Natural killer cell (primary cell): ENCODE data around the gene PCDH9. TPM values are rescaled to one million over a fixed set of nuclear protein-coding genes. Genes with fewer than 3 reads are reported as not detected.

Experiments
- ATAC-seq, 3 donors: fragments of 150-1000 bp in 2 of 3; fragments of 200-7000 bp in 1 of 3; cut with Tn5 transposase; 1 replicate in 1 of 3; 2 replicates in 2 of 3; pipeline ENCODE4 v1.10.0; 2021; ENCODE audit warnings: mild to moderate bottlenecking in 2 of 3, moderate library complexity in 2 of 3
- DNase-seq, 2 donors: peaks; one replicate each; pipeline versions ENCODE4 v3.0.0 to v3.0.0-alpha.2; 2013 to 2021; ENCODE audit warnings: mixed read lengths in 1 of 2
- H3K27ac ChIP-seq: one replicate; pipeline ENCODE4 v1.5.1; 2013; ENCODE audit warnings: mild to moderate bottlenecking, low read length
- H3K27me3 ChIP-seq: one replicate; pipeline ENCODE4 v1.6.1; 2013; ENCODE audit warnings: low read length; ENCODE audit not compliant: control insufficient read depth, insufficient read depth
- H3K36me3 ChIP-seq: one replicate; pipeline ENCODE4 v1.6.1; 2013; ENCODE audit warnings: low read length; ENCODE audit not compliant: control insufficient read depth, insufficient read depth
- H3K4me1 ChIP-seq: one replicate; pipeline ENCODE4 v1.6.1; 2013; ENCODE audit warnings: low read length; ENCODE audit not compliant: control insufficient read depth, insufficient read depth
- H3K4me3 ChIP-seq: one replicate; pipeline ENCODE4 v1.5.1; 2013; ENCODE audit warnings: low read length
- H3K9me3 ChIP-seq: one replicate; pipeline ENCODE4 v1.6.1; 2013; ENCODE audit warnings: low read length; ENCODE audit not compliant: control insufficient read depth, insufficient read depth
- H3K27ac Mint-ChIP-seq, 2 donors: one replicate each; pipeline ENCODE4 v1.8.0; 2022; ENCODE audit warnings: mild to moderate bottlenecking in 2 of 2, mixed read lengths in 2 of 2, moderate library complexity in 1 of 2
- H3K27me3 Mint-ChIP-seq, 2 donors: one replicate each; pipeline ENCODE4 v1.8.0; 2022; ENCODE audit warnings: low read depth in 2 of 2, mixed read lengths in 2 of 2
- H3K36me3 Mint-ChIP-seq: one replicate; pipeline ENCODE4 v1.8.0; 2022; ENCODE audit warnings: mixed read lengths
- H3K4me1 Mint-ChIP-seq, 2 donors: one replicate each; pipeline ENCODE4 v1.8.0; 2022; ENCODE audit warnings: mixed read lengths in 2 of 2
- H3K4me3 Mint-ChIP-seq: one replicate; pipeline ENCODE4 v1.8.0; 2022; ENCODE audit warnings: mild to moderate bottlenecking, moderate library complexity, mixed read lengths
- H3K9me3 Mint-ChIP-seq, 2 donors: one replicate each; pipeline ENCODE4 v1.8.0; 2022; ENCODE audit warnings: mixed read lengths in 2 of 2
- CTCF ChIP-seq: fragments of 200-600 bp; IDR thresholded peaks from one replicate; pipeline ENCODE4 v1.8.0; 2022; ENCODE audit warnings: antibody characterized with exemption
- WGBS: methylation state at CpG from one replicate; pipeline ENCODE4 v1.1.7; 2013; ENCODE audit warnings: missing lambda C conversion rate; ENCODE audit not compliant: insufficient coverage; 5-methylcytosine and 5-hydroxymethylcytosine counted together
- intact Hi-C: fragments of 100-400 bp; cut with micrococcal nuclease; formaldehyde crosslinking; loops from one replicate; pipeline ENCODE4 v1.14.2; 2022
- total RNA-seq, 4 donors: library from RNA; stranded (reverse); fragments of 120-200 nt in 1 of 4; gene quantifications; one replicate each; pipeline versions ENCODE4 v1.2.3 to v1.2.4, GENCODE V29; 2013 to 2022

The PCDH9 gene
- total RNA-seq, 3 donors from 2014 or later (not counting 1 experiment from before 2014, with no cell fraction given) = 0.43 to 1.5 (median 0.68) TPM

DNA sequence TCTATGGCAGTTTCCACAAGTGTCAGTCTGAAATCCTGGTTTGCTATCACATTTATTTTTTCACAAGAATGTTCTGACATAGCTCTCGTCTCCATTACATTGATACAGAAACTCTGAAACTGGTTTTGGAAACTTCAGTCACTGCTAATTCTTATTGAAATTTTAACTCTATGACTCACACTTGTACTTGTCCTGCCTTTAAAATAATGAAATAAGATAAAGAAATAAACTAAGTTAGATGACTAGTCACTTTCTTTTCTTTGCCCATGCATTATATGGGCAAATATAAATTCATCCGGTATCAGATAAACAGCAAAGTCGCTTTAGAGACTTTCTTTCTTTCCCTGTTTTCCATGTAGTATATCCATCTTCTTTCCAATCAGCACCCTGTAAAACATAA, 257.5 kb downstream of the PCDH9 start:
- no peak for TF ChIP-seq CTCF
- 71% methylated on average over 3 of the region's 3 CpGs for WGBS
- H3K4me1 ChIP-seq = no peaks in the 10 kb centered on the region
- no peaks in the 10 kb centered on the region for H3K9me3 ChIP-seq
- no peak overlapping the region for H3K27ac ChIP-seq
- H3K27me3 ChIP-seq = no peaks in the 10 kb centered on the region
- H3K9me3 Mint-ChIP-seq = peaks cover 4 to 8% of the 10 kb centered on the region in 2 donors
- no peak for ATAC-seq
- no peaks in the 10 kb centered on the region for H3K36me3 Mint-ChIP-seq
- no peaks in the 10 kb centered on the region for H3K4me1 Mint-ChIP-seq
- no peak for DNase-seq
- no peak overlapping the region for H3K4me3 ChIP-seq
- intact Hi-C loops = no loop called here
- H3K4me3 Mint-ChIP-seq = no peak overlapping the region
- H3K27ac Mint-ChIP-seq = no peak overlapping the region
- no peaks in the 10 kb centered on the region for H3K27me3 Mint-ChIP-seq
- H3K36me3 ChIP-seq = no peaks in the 10 kb centered on the region

GRCh38 chr13:66971004-66971403, 259.1 kb downstream of the PCDH9 start:
- Histone ChIP-seq H3K4me3 (no peak overlapping the region), H3K36me3 (no peaks in the 10 kb centered on the region), H3K4me1 (no peaks in the 10 kb centered on the region), H3K27ac (no peak overlapping the region), H3K27me3 (no peaks in the 10 kb centered on the region), H3K9me3 (no peaks in the 10 kb centered on the region)
- ATAC-seq (no peak), DNase-seq (no peak)
- 40% methylated on average over 1 of the region's 2 CpGs for WGBS
- H3K27me3 Mint-ChIP-seq = no peaks in the 10 kb centered on the region
- H3K4me3 Mint-ChIP-seq = no peak overlapping the region
- H3K36me3 Mint-ChIP-seq = no peaks in the 10 kb centered on the region
- peaks cover 4 to 8% of the 10 kb centered on the region in 2 donors for H3K9me3 Mint-ChIP-seq
- H3K4me1 Mint-ChIP-seq = no peaks in the 10 kb centered on the region
- no peak overlapping the region for H3K27ac Mint-ChIP-seq
- TF ChIP-seq CTCF = no peak
- intact Hi-C loops = no loop called here

DNA sequence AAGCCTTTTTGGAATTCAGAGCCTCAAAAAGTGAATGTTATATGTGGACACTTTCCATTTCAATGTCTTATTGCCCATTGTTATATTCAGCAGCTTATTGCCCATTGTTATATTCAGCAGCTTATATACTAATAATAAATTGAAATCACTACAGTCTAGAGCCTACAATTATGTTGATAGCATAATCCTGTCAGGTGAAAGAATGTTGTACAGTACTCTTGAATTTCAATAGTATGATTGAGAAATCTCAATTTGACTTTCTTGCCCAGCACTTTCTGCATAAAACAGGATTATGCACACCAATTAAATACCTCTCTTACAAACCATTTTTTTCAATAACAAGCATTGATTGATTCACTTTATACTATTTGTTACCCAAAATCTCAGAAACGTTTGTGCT, 260.8 kb downstream of the PCDH9 start:
- no peaks in the 10 kb centered on the region for H3K36me3 Mint-ChIP-seq
- intact Hi-C loops = no loop called here
- Histone ChIP-seq H3K9me3 (no peaks in the 10 kb centered on the region), H3K27me3 (no peaks in the 10 kb centered on the region), H3K27ac (no peak overlapping the region), H3K36me3 (no peaks in the 10 kb centered on the region), H3K4me1 (no peaks in the 10 kb centered on the region), H3K4me3 (no peak overlapping the region)
- no peak for TF ChIP-seq CTCF
- DNase-seq = no peak
- no peaks in the 10 kb centered on the region for H3K27me3 Mint-ChIP-seq
- H3K4me3 Mint-ChIP-seq = no peak overlapping the region
- H3K9me3 Mint-ChIP-seq = peaks cover 5 to 6% of the 10 kb centered on the region in 2 donors
- ATAC-seq = no peak
- H3K27ac Mint-ChIP-seq = no peak overlapping the region
- no peaks in the 10 kb centered on the region for H3K4me1 Mint-ChIP-seq
- WGBS = 80% methylated on average over 1 of the region's 1 CpG

GRCh38 chr13:66967811-66968597, 262.1 kb downstream of the PCDH9 start:
- 84% methylated on average over 3 of the region's 3 CpGs for WGBS

More at GRCh38 chr13:66967811-66968597, 262.1 kb downstream of the PCDH9 start:
- H3K4me3 Mint-ChIP-seq = no peak overlapping the region
- Histone ChIP-seq H3K27ac (no peak overlapping the region), H3K27me3 (no peaks in the 10 kb centered on the region), H3K4me3 (no peak overlapping the region), H3K4me1 (no peaks in the 10 kb centered on the region), H3K9me3 (no peaks in the 10 kb centered on the region), H3K36me3 (no peaks in the 10 kb centered on the region)
- H3K27ac Mint-ChIP-seq = no peak overlapping the region
- H3K27me3 Mint-ChIP-seq = no peaks in the 10 kb centered on the region
- H3K4me1 Mint-ChIP-seq = no peaks in the 10 kb centered on the region
- intact Hi-C loops = no loop called here
- no peak for TF ChIP-seq CTCF
- ATAC-seq = no peak
- no peak for DNase-seq
- H3K36me3 Mint-ChIP-seq = no peaks in the 10 kb centered on the region
- H3K9me3 Mint-ChIP-seq = peaks cover 2 to 4% of the 10 kb centered on the region in 2 donors
